Vagina (tissue), 2 donors: ENCODE results near the gene RMDN2. TPM values are rescaled to one million over a fixed set of nuclear protein-coding genes. Genes with fewer than 3 reads are reported as not detected.

Experiments used
- DNase-seq, 2 donors: peaks; one replicate each; pipeline ENCODE4 v3.0.0-alpha.2; 2017; ENCODE audit errors: extremely low spot score in 2 of 2
- H3K27ac ChIP-seq: fragments of 200-600 bp; sonication (generic); one replicate; pipeline ENCODE4 v1.5.1; 2019
- H3K27me3 ChIP-seq: fragments of 200-600 bp; sonication (generic); one replicate; pipeline ENCODE4 v1.5.1; 2019
- H3K36me3 ChIP-seq, 2 donors: fragments of 200-600 bp; sonication (generic); one replicate each; pipeline ENCODE4 v1.5.1; 2017 to 2019
- H3K4me1 ChIP-seq: fragments of 200-600 bp; sonication (generic); one replicate; pipeline ENCODE4 v1.5.1; 2019
- H3K4me3 ChIP-seq, 2 donors: fragments of 200-600 bp; sonication (generic); 1 replicate in 1 of 2; 2 replicates in 1 of 2; pipeline ENCODE4 v1.5.1; 2016 to 2019
- H3K9me3 ChIP-seq: fragments of 200-600 bp; sonication (generic); one replicate; pipeline ENCODE4 v1.5.1; 2019
- CTCF ChIP-seq, 3 experiments: fragments of 450-650 bp in 2 of 3; fragments of 200-600 bp in 1 of 3; sonication (generic) in 1 of 3; IDR thresholded peaks; one replicate each; pipeline ENCODE4 v1.5.1; 2017 to 2019; ENCODE audit warnings: antibody characterized with exemption in 3 of 3, mild to moderate bottlenecking in 2 of 3, moderate library complexity in 2 of 3
- POLR2A ChIP-seq, 2 donors: fragments of 450-650 bp; IDR thresholded peaks; one replicate each; pipeline ENCODE4 v1.6.1; 2017; ENCODE audit warnings: antibody characterized with exemption in 2 of 2, mild to moderate bottlenecking in 2 of 2, moderate library complexity in 2 of 2
- POLR2AphosphoS5 ChIP-seq, 2 donors: sonication (generic); formaldehyde crosslinking; IDR thresholded peaks; one replicate each; pipeline ENCODE4 v1.9.0; 2017; ENCODE audit warnings: antibody characterized with exemption in 2 of 2, mild to moderate bottlenecking in 2 of 2, low read depth in 1 of 2; ENCODE audit not compliant: insufficient read depth in 1 of 2
- intact Hi-C: fragments of 100-400 bp; cut with DNase I; formaldehyde crosslinking; loops from one replicate; pipeline ENCODE4 v1.15.1; 2023
- total RNA-seq: library from RNA; depleted of rRNA; stranded (reverse); fragments of >200 nt; gene quantifications from one replicate; pipeline ENCODE4 v1.2.3, GENCODE V29; 2016

Gene RMDN2
- total RNA-seq, 1 donor from 2014 or later: 5.9 TPM

- intact Hi-C loops: no loop called here
- H3K4me3 ChIP-seq: no peak overlapping the region
- H3K27ac ChIP-seq: no peak overlapping the region
- H3K36me3 ChIP-seq: no peaks in the 10 kb centered on the region
- TF ChIP-seq POLR2AphosphoS5 (IDR thresholded peaks at IDR 0.05; ENCODE audit: insufficient read depth in 1 of 2, low read depth in 1 of 2) (no peak), POLR2A (IDR thresholded peaks at IDR 0.05) (no peak), CTCF (IDR thresholded peaks at IDR 0.05) (no peak)
- no peaks in the 10 kb centered on the region for H3K9me3 ChIP-seq
- no peaks in the 10 kb centered on the region for H3K4me1 ChIP-seq
- no peak for DNase-seq
- H3K27me3 ChIP-seq: no peaks in the 10 kb centered on the region
Observed at GRCh38 chr2:38045811-38046210, 120.7 kb downstream of the RMDN2 start.

- intact Hi-C loops: no loop called here
- Histone ChIP-seq H3K36me3 (no peaks in the 10 kb centered on the region), H3K27me3 (no peaks in the 10 kb centered on the region), H3K27ac (no peak overlapping the region), H3K4me3 (no peak overlapping the region), H3K9me3 (no peaks in the 10 kb centered on the region), H3K4me1 (no peaks in the 10 kb centered on the region)
- DNase-seq: no peak
- TF ChIP-seq POLR2A (IDR thresholded peaks at IDR 0.05) (no peak), POLR2AphosphoS5 (IDR thresholded peaks at IDR 0.05; ENCODE audit: insufficient read depth in 1 of 2, low read depth in 1 of 2) (no peak), CTCF (IDR thresholded peaks at IDR 0.05) (no peak)
Observed at GRCh38 chr2:38056216-38056615, 131.1 kb downstream of the RMDN2 start.

- intact Hi-C loops: no loop called here
- TF ChIP-seq POLR2A (IDR thresholded peaks at IDR 0.05) (no peak), POLR2AphosphoS5 (IDR thresholded peaks at IDR 0.05; ENCODE audit: insufficient read depth in 1 of 2, low read depth in 1 of 2) (no peak), CTCF (IDR thresholded peaks at IDR 0.05) (no peak)
- no peak for DNase-seq
- Histone ChIP-seq H3K4me1 (no peaks in the 10 kb centered on the region), H3K9me3 (no peaks in the 10 kb centered on the region), H3K27me3 (no peaks in the 10 kb centered on the region), H3K36me3 (no peaks in the 10 kb centered on the region), H3K4me3 (no peak overlapping the region), H3K27ac (no peak overlapping the region)
Observed at GRCh38 chr2:38057651-38058410, 132.7 kb downstream of the RMDN2 start.

GRCh38 chr2:38060236-38061018, 135.3 kb downstream of the RMDN2 start:
- Histone ChIP-seq H3K36me3 (no peaks in the 10 kb centered on the region), H3K9me3 (no peaks in the 10 kb centered on the region), H3K27me3 (no peaks in the 10 kb centered on the region), H3K4me1 (no peaks in the 10 kb centered on the region), H3K27ac (no peak overlapping the region), H3K4me3 (no peak overlapping the region)
- DNase-seq: no peak
- intact Hi-C loops: no loop called here
- TF ChIP-seq POLR2A (IDR thresholded peaks at IDR 0.05): no peak
- TF ChIP-seq CTCF (IDR thresholded peaks at IDR 0.05): no peak
- no peak for TF ChIP-seq POLR2AphosphoS5 (IDR thresholded peaks at IDR 0.05; ENCODE audit: insufficient read depth in 1 of 2, low read depth in 1 of 2)
